Stimulated activated CD4-positive, alpha-beta T cell treated with anti-CD3 and anti-CD28 coated beads, Interleukin-2, amount 100 ng/mL, for 48 hours (primary cell): ENCODE measurements around the gene CFAP92.

Source experiments
- DNase-seq, 2 donors: peaks; one replicate each; pipeline ENCODE4 v3.0.0-alpha.2; 2020

Gene CFAP92

GRCh38 chr3:128993461-128994172 is at the start of gene CFAP92:
TSS of gene CFAP92 (minus strand) at chr3:128994076. CDS start at chr3:128993304, 772 bp downstream.
- peak; percentile 85 to 89 for DNase-seq

GRCh38 chr3:129040579-129041300 is 46.9 kb upstream of the CFAP92 start:
- DNase-seq, result no peak

DNA sequence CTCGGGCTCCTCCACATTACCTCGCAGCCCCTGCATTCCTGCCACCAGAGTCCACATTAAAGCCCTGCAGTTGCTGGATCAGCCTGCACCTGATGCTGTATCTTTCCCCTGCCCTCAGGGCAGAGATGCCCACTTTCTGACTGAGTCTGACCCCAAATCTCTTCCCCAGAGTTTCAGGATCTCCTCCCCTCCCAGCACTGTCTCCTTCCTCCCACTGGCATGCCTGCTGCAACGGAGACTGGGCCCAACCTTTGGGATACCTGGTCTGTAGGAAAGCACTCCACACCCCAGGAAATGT is 46.1 kb upstream of the CFAP92 start:
- no peak for DNase-seq

DNA sequence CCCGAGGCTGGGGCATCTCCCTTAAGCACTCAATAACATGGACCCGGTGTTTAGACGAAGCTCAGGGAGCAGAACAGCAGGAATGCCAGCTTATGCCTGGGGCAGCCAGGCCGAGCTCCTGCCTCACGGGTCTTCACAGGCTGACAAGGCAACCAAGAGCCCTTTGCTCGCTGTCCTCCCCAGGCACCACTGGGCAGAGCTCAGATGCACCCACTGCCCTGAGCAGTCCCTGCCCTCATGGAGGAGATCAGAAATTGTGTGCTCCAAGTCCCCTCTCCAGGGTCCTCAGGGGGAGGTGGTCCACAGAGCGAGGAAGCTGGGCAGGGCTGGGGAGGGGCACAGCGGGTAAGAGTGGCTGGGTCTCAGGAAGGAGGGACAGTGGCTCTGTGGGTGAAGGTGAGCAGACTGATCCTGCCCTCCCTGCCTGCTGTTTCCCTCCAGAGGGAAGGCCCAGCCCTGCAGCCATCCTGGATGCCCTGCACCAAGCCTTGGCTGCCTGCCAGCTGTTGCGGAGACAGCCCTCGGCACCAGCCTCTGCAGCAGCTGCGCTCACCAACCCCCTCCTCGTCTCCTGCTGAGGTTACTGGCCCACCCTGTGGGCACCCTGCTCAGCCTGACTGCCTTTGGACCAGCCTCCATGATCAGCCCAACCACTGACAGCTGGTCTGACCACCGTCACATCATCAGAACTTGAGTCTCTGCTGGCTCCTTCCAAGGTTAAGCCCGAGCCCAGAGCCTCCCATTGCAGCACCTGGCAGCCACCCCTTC is 45.6 kb upstream of the CFAP92 start:
- no peak for DNase-seq

GRCh38 chr3:129038121-129038855 is 44.4 kb upstream of the CFAP92 start:
- no peak for DNase-seq

DNA sequence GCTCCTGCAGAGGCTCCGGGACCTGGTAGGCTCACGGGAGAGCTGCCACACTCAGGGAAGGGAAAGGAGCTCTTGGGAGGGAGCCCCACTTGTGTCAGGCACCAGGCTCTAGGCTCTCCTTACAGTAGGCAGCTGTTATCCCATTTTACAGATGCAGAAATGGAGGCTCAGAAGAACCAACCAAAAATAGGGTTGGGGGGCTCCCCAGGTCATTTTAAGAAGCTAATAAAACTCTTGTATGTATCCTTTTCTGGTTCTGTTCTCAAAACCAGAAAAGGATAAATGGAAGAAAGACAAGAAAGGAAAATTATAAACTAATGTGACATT is 43.2 kb upstream of the CFAP92 start:
- no peak for DNase-seq

- no peak for DNase-seq
Observed at GRCh38 chr3:129036222-129037092, 42.6 kb upstream of the CFAP92 start.

DNA sequence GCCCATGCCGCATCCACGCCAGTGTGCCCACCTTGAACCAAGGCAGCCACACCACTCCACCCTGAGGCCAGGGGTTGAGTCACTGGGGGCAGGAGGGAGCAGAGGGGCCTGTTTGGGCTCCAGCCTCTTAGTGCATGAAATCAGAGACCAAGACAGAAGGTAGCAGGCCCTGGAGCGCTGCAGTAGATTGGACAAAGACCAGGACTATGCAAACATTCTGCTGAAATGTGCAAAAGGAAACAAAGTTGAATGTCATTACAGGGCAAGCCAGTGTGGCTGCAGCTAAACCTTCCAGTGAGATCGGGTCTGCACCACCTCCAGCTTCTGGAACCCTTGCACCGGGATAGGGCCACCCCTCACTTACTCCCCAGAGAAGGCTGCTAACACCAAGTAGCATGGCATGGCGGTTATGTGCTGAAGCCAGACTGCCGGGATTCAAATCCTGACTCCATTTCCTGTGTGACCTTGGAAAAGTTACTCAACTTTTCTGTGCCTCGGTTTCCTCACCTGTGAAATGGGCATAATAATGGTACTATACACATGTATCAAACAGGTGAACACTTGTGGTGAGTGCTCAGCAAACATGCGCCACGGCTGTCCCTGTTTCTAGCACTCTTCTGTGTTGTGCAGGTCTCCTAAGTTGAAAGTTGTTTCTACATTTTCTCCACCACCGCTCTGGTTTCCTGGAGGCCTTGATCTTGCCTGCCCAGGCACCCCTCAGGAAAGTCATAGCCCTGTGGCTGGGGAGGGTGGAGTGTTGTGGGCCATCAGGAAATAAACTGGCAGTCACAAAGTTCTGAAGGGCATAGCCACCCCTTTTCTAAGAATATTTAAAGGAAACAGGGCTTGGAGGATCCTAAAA is 41.7 kb upstream of the CFAP92 start:
- DNase-seq, result no peak

DNA sequence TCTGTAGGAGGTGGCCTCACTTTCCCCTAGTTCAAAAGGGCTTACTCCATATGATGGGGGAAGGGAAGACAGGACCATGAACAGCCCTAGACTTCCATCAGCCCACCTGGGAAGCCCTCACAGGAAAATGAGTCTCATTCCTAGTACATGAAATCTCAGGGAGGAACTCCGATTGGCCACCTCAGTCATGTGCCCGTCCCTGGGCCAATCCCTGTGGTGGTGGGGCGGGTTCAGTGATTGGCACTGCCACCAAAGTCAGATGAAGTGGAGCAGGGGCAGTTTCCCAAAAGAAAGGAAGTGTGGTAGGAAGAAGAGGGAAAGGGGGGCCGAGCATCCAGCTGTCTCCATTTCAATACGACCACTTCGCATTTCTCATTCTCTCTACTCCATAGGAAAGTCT is 40.8 kb upstream of the CFAP92 start:
- DNase-seq, result no peak

DNA sequence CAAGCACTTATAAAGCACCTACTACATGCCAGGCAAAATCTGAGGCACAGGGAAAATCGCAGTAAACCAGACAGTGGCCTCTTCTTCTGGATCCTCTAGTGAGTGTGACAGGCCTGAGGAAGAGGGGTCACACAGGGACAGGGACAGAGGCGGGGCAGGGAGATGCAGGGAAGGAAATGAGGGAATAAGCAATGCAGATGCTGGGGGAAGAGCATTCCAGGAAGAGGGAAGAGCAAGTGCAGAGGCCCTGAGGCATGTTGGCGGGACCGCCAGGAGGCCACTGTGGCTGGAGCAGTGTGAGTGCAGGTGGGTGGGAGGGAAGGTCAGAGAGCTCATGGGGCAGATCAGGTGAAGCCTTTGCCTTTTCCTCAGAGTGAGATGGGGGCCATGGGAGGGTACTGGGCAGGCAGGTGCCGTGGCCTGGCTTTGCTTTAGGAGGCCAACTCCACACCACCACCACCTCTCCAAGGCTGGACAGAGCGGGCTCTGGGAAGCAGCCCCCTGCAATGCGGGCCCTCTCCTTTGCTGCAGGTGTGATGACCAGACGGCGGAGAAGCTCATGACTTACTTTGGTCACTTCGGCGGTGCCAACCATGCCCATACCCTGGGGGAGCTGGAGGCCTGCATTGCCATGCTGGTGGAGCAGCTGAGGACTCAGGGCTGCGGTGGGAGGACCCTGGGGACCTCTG is 39.9 kb upstream of the CFAP92 start:
- no peak for DNase-seq

DNA sequence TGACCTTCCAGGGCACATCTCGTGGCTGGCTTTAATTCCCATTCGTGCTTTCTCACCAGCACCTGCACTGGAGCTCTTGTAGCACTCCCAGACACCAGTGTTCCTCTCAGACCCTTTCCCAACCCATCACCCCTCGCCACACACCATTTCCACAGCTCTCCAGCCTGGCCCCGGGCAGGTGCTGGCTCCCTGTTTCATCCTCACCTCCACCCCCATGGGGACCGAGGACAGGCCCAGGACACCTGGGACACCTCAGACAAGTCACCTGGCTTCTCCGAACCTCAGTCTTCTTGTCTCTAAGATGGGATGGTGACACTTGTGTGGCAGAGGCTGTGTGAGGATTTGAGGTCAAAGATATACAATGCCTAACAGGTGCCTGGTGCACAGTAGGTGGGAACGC is 39.3 kb upstream of the CFAP92 start:
- DNase-seq, result no peak

DNA sequence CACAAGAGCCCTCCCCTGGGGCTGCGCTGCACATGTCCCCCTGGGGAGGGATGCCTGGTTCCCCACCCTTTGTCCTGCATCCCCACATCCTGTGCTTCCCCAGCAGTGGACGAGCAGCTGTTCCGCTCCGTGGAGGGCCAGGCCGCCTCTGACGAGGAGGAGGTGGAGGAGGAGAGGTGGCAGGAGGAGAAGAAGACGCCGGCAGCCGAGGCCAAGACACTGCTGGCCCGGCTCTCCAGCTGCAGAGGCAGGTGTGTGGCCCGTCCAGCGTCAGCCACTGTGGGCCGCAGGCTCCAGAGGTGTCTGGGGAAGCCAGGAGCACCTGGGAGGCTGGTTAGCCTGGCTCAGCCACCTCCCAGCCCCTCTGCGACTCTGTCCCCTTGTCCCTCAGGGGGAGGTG is 38.8 kb upstream of the CFAP92 start:
- DNase-seq, result no peak

DNA sequence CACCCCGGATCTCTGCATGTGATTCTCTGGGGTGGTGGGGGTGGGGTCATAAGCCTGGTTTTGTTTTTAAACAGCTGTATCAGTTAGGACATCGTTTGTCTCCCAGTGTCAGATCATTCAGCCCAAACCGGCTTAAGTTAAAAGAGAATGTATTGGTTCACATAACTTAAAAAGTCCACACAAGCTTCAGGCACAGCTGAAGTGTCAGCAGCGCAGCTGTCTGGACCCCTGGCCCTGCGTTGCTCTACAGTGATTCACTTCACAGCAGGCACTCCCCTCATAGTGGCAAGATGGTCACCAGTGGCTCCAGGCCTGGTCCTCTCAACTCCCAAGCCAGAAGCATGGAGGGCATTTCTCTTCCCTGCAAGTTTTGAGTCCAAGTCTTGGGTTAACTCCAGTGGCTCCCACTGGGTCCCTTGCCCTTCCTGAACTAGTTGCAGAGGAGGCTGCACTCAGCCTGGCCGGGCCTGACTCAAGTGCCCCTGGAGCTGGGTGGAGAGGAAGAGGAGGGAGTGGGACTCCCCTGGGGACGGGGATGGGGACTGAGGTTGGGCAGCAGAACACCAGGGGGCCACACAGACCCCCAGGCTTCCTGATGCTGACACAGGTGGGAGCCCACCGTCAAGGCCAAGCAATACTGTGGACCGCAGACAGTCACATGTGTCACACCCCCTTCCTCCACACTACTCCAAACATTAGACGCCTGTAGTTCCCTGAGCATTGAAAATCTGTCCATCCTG is 37.8 kb upstream of the CFAP92 start:
- no peak for DNase-seq

- DNase-seq, result no peak
Observed at GRCh38 chr3:129030611-129031010, 36.7 kb upstream of the CFAP92 start.

GRCh38 chr3:129028866-129029265 is 35.0 kb upstream of the CFAP92 start:
- no peak for DNase-seq

DNA sequence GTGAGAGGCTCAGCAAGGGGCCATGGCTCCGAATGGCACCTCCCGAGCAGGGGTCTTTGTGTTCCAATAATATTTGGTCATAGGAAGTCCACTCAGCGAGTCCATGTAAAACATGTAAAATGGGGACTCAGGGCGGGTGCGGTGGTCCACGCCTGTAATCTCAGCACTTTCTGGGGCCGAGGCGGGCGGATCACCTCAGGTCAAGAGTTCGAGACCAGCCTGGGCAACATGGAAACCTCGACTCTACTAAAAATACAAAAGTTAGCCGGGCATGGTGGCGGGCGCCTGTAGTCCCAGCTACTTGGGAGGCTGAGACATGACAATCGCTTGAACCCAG is 33.6 kb upstream of the CFAP92 start:
- DNase-seq, result no peak

DNA sequence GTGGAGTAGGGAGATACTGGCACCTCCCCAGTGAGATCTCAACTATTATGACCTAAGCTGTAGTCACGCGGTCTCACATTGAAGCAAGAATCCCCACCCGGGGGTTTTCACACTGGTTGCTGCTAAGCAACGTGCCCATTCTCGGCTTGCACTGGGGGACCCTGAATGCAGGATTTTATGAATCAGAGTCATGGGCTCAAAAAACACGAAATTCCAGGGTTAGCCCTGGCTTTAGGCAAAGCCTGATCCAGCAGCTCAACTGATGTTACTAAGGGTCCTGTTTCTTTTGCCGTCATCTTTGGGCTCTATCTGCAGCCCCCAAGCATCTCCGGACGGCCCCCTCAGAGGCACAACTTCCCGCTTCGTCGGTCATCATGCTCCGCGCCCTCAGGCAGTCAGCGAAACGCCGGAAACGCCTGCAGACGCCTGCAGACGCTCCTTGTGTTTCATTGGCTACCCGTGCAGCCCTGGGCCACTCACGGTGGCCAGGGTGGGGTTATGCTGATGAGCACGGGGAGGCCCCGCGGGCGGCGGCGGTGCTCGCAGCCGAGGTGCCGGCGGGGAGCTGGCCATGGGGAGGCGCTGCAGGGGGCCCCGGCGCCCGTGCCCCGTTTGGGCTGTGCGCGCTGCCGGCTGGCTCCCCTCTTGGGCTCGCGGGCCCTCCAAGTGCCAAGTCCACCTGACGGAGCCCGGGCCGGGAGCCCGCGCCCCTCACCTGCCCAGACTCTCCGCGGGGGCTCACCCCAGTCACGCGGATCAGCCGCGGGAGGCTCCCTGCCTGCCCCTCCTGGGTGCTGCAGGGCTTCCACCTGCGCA is 33.1 kb upstream of the CFAP92 start:
- peak; percentile 81 to 86 for DNase-seq

DNA sequence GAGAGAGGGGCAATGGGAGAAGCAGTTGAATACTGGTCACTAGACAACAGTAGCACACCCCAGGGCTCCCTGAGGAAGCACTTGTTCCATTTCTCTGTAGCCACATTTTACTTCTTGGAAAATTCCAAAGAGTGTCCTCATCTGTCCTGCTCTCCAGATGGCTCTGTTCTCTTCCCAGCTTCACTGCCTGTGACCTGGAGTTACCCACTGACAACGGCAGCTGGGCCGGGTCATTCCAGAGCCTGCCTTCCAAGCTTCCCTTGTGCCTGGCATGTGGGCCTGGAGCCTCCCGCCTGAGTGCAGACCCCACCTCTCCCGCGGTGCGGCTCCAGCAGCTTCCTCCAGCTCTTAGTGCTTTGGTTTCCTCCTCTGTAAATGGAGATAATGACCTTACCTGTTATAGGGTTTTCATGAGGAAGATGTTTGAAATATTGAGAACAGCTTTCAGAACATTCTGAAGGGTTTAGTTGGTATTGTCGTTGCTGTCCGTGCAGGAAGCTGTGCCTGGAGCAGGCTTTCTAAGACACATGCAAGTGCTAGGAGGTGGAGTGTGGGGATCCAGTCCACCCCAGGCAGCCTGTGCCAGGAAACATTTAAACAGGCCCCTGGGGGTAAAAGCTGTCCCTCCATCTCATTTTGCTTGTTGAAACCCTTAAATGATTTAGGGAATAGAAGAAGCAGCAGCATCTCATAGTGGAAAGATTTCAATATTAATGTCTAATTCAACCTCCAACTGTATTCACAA is 32.0 kb upstream of the CFAP92 start:
- DNase-seq, result no peak

GRCh38 chr3:129025108-129025507 is 31.2 kb upstream of the CFAP92 start:
- DNase-seq, result no peak
